H54 (cell line): ENCODE measurements around the gene MST1.

Experiments
- DNase-seq: peaks from one replicate; pipeline ENCODE4 v3.0.0; 2011; ENCODE audit warnings: low spot score, mixed read lengths; ENCODE audit not compliant: insufficient read length
- FAIRE-seq: peaks from 3 replicates; lab custom pipeline; 2011; peaks lifted over from hg19 to GRCh38; lab: Jason Lieb, UNC
- POLR2A ChIP-seq: IDR thresholded peaks from 2 replicates; pipeline ENCODE4 v1.6.1; 2011; ENCODE audit warnings: low read depth, mild to moderate bottlenecking, low read length

The MST1 gene

DNA sequence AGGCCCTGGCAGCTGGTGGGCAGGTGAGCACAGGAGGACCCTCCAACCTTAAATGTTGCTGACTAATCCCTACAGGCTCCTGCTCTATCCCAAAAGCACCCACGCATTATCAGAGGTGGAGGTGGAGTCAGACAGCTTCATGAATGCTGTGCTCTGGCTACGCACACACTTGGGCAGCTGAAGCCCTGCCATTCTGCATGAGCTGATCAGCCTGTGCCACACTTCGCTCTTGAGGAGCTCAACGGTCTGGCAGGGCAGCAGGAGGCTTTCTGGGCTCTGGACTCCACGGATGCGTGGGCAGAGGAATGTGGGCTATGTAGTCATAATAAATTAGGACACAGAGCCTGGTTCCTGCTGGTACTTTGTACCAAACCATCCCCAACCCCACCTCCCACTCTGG, 6.1 kb downstream of the MST1 start:
- FAIRE-seq (no peak), DNase-seq (no peak)
- TF ChIP-seq POLR2A: no peak

DNA sequence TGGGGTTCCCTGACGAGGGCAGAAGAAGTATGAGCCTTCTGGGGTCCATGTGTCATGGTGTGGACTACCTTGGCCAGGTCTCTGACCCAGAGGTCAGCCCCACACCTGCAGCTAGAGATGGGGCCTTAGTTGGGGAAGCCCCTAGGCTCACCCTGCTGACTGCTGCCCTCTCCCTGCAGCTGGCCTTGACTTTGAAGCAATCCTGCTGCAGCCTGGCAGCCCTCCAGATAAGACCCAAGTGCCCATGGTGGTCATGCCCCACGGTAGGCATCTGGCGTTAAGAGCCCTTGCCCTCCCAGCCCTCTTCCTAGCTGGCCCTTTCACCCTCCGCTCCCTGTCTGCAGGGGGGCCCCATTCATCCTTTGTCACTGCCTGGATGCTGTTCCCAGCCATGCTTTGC, 7.7 kb downstream of the MST1 start:
- no peak for FAIRE-seq
- no peak for DNase-seq
- no peak for TF ChIP-seq POLR2A

DNA sequence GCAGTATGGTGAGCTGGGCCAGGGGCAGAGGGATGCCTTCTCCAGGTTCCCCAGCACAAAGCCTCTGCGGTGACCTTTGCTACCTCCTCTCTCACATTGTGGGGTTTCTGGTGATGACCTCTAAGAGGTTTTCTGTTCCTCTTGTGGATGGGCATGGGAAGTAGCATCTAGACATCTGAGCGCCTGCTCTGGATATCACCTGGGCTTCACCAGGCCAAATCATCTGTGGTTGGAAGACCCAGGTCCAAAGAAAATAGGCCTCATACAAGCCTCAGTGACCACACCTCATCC, 8.1 kb downstream of the MST1 start:
- TF ChIP-seq POLR2A: no peak
- FAIRE-seq: no peak
- no peak for DNase-seq

DNA sequence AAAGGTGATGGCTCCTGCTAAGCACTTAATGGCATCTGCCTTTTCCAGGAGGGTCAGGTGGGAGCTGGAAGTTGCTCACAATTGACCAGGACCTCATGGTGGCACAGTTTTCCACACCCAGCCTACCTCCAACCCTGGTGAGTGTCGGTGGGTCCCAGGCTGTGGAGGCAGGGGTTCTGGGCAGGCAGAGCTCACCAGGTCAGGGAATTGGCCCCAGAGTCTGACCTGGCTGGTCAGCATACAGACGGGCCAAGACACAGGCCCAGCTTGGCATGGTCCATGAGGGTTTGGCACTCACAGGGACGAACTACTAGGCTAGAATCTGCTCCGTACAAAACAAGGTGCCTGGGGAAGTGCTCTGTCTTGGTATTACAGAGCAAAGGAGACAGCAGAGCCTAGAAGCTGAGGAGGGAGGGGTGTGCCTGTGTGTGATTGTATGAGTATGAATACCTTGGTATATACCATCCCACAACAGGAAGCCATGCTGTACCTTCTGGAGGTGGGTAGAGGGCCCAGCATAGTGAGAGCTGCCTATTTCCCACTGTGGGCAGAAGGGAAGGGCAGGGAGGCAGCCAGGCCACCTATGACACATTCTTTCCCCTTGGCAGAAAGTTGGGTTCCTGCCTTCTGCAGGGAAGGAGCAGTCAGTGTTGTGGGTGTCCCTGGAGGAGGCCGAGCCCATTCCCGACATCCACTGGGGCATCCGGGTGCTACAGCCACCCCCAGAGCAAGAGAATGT, 8.6 kb downstream of the MST1 start:
- TF ChIP-seq POLR2A: no peak
- FAIRE-seq: no peak
- DNase-seq: no peak

DNA sequence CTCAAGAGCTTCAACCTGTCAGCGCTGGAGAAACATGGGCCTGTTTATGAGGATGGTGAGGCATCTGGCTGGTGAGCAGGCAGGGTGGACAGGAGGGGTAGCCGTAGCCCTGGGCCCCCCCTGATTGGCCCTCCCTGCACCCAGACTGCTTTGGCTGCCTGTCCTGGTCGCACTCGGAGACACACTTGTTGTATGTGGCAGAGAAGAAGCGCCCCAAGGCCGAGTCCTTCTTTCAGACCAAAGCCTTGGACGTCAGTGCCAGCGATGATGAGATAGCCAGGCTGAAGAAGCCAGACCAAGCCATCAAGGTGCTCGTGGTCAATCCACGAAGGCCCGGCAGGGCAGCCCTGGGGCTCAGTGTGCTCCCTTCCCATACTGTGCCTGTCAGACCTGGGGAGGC, 13.4 kb downstream of the MST1 start:
- FAIRE-seq: no peak
- no peak for TF ChIP-seq POLR2A

DNA sequence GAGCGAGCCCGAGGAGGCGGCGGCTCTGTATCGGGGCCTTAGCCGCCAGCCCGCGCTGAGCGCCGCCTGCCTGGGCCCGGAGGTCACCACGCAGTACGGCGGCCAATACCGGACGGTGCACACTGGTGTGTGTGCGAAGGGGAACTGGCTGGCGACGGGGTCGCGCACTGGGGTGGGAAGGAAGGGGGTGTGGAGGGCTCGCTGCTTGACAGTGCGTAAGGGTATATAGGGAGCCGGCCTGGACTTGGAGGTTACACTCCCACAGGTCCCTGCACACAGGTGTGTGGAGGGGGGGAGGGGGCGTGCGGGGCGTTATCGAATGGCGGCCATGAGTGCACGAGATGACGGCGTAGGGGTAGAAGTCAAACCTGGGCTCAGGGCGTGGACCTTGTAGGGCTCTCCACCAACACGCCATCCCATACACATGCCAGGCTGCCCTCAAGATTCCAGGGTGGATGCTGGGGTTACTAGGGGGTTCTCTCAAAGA, 14.7 kb downstream of the MST1 start:
- DNase-seq (no peak), FAIRE-seq (no peak)
- TF ChIP-seq POLR2A: no peak

More for the DNA sequence above, 13.4 kb downstream of the MST1 start:
- no peak for DNase-seq

DNA sequence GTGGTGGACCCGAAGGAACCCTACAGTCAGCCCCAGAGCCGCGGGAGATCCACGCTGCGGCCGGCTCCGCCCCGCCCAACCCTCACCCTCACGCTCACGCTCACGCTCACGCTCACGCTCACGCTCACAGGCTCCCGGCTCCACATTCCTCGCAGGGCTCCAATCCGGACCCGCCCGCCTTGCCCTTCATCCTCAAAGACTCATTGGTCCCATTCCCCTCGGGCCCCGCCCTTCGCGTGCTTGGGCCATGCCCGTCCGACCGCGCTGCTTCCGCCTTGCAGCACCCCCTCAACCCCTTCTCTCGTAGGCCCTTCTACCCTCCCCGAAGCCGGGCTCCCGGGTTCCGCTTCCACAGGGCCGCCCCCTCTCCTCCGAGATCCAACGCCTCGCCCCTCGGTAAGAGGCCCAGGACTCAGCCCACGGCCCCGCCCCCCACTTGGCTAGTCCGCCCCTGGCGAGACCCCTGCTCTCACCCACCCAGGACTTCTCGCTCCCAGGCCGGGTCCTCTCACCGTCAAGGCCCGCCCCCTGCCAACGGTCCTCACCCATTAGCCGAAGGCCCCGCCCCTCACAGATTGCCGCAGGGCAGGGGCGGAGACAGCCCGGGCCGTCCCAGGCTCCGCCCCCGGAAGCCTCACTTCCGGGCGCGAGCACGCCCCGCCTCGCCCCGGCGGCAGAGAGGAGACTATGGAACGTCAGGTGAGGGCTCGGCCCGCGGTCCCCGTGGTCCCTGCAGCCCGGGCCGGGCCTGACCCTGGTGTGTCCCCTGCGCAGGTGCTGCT, 15.4 kb downstream of the MST1 start, which contains the start of gene APEH:
APEH (plus strand) TSS at position 637 of the 782 bp plus-strand sequence; CDS start at position 688, 51 bp downstream.
- DNase-seq: peak; percentile 98
- TF ChIP-seq POLR2A: peak; percentile 83
- no peak for FAIRE-seq

DNA sequence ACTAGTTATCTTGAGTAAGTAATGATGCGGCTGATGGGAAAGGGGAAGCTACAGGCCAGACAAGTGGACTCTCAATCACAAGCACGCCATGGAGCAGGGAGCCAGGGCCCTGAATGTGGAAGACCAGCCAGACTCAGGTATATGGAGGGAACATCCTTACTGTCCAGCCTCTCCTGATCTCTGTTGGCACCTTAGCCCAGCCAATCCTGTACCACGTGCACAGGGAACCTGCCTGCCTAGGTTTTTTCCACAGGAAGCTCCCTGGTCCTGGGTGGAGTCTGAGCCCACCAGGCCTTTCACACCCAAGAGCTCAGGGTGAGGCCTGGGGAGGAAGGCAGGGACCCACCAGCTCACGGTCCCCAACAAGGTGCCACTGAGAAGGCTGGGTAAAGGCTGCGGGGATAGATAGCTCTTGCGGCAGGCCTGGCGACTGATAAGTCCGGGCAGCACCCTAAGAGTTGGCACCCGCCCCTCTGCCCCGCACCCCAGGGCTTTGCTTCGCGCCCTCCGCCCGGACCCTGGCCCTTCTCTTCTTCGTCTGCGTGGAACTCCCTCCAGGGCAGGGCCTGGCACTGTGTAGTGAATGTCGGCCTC, 16.1 kb downstream of the MST1 start:
- no peak for DNase-seq
- FAIRE-seq: no peak
- TF ChIP-seq POLR2A: no peak

DNA sequence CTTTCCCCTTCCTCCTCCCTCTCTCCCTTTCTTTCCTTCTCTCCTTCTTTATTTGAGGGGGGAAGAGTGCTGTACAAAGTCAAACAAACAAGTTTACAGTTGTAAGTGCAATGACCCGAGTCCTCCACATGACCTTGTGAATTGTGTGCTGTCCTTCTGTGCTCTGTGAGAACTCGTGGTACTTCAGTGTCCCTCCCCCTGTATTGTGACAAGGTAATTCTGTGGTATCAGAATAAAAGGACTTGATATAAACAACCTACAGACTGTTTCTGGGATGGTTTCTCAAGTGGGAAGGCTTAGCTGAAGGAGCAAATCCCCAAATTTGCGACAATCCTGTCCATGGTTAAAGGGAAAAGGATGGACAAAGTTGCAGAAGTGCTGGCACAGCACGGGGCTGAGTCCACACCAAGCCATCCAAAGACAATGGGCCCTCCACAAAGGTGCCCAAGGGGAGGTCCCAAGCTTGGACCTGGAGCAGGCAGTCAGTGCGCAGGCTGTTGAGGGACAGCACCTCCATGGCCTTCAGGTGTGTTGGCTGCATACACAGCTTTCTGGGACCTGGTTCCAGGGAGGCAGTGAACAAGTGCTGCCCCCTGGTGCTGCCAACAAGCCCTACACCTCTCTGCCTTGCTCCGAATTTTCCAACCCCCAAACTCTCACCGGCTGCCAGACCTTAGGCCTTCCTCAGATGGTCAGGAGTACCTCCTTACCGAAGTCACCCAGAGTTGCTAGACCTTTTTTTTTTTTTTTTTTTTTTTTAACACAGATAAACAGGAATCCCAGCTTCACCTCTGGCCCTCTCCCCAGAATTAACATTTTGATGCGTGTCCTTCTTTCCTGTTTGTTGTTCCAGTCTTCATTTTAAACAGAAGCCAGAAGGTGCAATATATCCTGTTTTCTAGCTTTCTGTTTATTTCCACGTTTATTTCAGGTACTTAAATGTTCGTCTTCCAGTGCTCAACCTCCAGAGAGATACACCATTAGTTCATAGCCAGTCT, 17.7 kb downstream of the MST1 start:
- DNase-seq: peak; percentile 77
- FAIRE-seq: no peak

DNA sequence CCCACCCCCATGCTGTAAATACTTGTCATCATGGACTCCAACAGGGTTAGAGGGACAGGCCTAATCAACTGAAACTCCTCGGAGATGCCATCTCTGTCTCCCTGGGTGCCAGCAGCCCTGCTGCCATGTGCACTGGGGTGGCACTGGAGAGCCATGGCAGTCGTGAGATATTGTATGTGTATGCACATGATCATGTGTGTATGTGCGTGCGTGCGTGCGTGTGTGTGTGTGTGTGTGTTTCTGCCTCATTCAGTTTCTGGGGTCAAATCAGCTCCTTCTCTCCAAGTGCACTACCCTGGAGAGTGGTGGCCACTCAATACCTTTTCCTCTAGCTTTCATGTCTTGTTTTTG, 18.4 kb downstream of the MST1 start:
- DNase-seq (no peak), FAIRE-seq (no peak)
- TF ChIP-seq POLR2A: no peak

More for the DNA sequence above, 17.7 kb downstream of the MST1 start:
- no peak for TF ChIP-seq POLR2A

DNA sequence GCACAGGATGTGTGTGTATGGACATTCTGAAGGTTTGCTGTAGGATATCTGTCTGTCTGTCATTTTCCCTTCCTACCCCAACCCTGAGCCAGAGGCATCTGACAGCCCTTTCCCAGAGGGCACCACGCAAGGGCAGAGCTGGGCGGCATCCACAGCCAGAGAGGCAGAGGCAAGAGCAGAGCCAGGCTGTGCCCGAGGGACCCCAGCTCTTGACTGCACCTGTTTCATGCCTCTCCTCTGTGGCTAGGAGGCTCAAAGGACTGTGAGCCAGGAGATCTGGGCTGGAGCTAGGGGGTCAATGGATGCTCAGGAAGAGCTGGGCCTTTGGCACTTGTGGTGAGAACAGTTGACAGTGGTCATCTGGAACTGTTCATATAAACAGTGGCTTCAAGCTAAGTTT, 19.9 kb downstream of the MST1 start:
- DNase-seq (no peak), FAIRE-seq (no peak)
- TF ChIP-seq POLR2A: no peak

DNA sequence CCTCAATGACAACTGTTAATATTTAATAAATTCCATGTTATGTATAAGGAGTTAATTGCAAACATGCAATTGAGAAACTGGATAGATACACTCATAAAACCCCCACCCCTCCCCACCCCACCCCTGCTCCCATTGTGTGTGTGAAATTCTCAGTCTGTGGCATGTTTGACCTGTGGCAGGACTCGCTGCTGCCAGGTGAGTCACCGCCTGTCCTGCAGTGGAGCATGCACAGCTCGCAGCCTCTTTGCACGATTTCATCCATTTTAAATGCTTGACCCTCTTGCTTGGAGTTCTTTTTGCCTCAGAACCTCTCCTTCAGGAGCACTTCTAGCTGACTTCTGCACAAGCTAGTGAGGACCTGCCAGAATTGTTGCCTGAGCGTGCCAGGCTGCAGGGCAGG, 20.4 kb downstream of the MST1 start:
- FAIRE-seq: no peak
- TF ChIP-seq POLR2A: no peak

DNA sequence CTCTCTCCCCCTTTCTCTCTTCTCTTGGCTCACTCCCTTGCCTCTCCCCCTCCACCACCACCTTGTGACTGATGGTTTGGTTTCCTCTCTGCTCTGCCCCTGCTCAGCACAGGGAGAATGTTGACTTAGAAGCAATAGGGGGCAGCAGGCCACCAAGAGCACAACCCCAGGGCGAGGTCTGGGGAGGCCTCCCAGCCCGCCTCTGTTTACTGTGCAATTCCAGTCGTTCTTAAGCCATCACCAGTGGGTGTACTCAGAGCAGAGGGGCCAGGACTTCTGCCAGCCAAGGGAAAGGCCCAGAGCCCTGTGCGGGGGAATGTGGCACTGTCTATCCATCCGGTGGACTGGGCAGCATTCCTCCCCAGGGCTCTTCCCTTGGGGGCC, 20.9 kb downstream of the MST1 start:
- no peak for DNase-seq
- TF ChIP-seq POLR2A: no peak
- FAIRE-seq: no peak

More for the DNA sequence above, 20.4 kb downstream of the MST1 start:
- peak; percentile 52 for DNase-seq
